Amniotic stem cell (primary cell): ENCODE measurements around the gene SHISA8.

ENCODE experiments used
- DNase-seq: peaks from one replicate; lab custom pipeline; 2025; lab: John Stamatoyannopoulos, UW

SHISA8 gene

DNA sequence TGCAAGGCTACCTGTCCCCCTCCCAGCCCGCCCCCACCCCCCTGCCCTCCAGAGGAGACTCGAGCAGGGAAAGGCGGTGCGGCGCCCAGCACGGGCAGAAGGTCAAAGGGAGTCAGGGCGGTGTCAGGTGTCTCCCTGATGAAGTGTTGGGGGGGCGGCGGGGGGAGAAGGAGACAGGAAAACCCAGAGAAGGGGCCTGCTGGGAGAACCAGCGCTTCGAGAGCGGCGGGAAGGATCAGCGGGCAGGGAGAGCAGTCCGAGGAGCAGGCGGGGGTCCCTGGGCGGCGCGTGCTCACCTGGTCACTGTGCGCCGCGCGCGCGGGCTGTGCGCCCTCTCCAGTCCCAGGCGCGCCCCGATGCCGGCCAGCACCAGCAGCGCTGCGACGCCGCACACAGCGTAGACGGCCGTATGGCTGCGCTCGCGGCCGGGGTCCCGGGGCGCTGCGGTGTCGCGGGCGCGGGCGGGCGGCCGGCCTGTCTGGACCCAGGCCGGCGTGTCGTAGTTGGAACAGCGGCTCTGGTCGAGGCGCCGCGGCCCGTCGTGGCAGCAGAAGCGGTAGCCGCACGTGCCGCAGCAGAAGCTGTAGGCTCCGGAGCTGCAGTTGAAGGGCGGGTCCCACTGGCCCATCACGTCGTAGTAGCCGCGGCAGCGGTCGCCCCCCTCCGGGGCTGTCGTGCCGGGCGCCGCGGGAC lies 886 bp downstream of the SHISA8 start:
- no peak for DNase-seq

DNA sequence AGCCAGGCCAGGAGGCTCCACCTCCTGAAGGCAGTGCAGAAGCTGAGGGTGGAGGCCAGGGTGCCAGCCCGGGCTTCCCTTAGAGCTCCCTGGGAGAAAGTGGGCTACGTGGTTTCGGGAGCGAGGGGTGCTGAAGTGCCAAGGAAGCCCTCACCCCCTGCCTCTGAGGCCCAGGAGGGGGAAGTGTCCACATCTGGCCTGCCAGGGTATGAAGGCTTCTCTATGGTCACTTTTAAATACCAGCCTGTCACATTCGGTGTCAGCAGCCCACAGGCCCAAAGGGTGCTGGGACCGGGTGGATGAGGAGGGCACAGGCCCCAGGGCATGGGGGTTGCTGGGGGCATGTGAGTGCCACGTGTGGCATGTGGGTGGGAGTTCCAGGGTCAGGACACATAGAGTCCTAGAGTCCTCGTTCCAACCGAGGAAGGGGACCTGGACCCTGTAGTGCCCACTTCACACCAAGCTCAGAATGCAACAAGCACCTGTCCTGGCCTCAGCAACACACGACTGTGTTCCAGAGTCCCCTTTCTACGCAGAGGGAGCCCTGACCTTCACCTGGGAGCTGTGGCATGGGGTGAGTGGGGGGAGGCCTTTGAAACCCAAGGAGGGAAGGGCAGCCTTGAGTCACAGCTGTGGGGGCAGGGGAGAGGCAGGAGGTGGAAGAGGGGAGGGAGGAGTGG lies 1.7 kb downstream of the SHISA8 start:
- DNase-seq, result no peak

DNA sequence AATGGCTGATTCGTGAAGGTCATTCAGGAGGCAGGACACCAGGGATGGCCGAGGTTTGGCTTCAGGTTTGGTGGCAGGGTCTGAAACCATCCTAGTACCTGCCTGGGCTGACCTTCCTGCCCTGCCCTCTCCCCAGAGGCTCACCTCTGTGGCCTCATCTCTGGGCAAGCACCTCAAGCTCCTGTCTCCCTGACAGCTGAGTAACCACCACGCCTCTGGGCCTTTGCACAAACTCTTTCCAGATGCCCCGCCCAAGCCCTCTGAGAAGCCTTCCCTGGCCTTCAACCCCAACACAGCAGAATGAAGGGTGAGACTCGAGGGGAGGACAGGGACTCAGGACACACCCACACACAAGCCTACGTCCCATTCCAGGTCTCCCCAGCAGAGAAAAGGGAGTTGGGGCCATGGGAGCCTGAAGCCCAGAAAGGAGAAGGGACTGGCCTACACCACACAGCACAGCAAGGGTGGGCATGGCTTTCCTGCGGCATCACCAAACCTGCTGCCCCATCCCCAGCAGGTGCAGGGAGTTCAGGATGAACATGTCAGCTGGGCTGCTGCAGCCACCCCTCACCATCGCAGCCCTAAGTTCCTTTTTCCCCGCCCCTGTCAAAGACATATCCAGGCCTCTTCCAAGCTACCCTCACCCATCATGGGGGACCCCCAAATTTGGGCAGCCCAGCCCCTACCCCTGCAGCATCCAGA lies 2.4 kb downstream of the SHISA8 start:
- DNase-seq, result no peak

DNA sequence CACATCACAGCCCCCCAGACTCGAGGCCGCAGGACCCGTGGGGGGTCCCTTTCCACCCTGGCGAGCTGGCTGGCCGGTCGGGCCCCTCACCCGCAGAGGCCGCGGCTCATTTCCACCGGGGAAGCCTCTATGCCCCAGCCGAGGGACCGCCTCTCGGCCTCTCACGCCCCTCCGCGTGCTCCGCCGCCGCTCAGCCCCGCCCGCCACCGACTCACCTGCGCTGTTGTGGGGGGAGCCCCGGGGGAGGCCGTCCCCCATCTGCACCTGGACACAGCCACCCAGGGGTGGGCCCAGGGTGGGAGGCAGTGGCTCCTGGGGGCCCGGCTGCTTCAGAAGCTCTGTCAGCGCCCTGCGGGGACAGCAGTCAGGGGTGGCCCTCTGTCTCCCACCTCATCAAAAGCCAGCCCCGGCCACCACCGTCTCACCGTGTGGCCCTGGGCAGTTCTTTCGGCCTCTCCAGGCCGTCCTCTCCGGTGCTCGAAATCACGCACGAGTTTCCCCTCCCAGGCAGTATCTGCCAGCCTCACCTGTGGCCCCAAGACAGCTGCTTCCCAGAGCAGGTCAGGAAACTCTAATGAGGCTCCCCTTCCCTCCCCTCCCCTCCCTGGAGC lies 3.8 kb downstream of the SHISA8 start:
- DNase-seq, result no peak

DNA sequence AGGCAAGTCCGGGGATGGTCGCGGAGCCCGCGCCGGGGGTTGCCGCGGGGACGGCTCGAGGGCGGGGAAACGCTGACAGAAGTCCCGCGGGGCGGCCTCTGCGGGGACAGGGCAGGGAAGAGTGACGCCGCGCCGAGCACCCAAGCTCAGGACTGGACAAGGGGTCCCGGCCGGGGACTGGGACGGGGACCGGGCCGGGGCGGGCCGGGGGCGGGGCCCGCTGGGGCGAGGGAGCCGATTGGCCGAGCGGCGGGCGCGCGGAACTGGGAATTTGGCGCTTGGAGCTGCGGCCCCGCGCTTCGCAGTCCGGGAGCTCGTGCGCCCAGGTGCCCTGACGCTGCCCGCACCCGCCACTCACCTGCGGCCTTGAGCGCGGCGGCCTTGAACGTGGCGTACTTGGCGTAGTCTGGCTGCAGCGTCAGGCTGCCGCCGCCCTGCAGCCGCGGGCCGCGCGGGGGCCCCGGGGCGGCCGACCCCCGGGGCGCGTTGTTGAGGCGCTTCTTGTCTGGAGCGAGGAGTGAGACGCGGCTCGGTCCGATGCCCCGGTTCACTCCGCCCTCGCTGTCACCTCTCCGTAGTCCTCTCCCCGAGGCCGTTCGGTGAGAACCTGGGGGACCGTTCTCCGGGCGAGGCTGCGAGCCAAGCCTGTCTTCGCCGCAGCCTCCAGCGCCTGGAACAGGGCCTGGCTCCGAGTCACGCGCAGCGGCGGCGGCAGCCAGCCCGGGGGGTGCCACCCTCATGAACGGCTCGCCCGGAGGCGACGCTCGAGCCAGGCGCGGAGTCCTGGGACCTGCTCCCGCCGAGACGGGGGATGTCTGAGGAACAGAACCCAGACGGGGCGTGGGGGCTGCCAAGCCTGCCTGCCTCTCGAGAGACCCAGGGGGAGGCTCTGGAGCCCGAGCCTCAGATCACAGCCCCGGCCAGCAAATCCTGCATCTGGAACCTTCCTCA lies 4.5 kb downstream of the SHISA8 start:
- DNase-seq, result no peak

DNA sequence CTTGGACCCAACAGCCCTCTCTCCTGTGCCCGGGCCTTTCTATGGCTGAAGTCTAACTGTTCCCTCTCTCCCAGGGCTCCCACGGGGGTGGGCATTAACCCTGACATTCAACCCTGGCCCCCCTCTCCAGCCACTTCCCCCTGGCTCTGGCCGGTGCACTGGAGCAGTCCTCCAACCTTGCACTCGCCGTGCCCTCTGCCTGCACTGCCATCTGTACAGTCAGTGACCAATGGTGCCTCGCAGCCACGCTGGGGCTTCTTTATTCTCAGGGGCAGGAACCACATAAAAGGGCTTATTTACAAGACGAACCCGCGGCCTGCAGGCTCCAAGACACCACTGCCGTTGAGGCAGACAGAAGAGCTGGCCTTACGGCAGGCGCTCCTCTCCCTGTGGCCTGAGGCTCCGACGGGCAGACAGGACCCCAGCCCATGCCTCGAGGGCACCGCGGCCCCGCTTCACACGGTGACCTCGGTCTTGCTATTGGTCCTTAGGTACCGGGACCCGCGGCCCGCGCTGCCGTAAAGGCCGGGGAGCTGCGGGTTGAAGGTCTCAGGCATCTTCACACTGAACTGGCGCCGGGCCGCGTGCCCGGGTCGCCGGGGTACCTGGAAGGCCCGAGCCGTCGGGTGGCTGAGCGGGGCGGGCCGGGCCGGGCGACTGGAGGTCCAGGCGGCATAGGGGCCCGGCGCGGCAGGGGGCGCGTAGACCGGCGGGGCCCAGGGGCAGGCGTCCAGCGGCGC lies 5.4 kb downstream of the SHISA8 start:
- no peak for DNase-seq

DNA sequence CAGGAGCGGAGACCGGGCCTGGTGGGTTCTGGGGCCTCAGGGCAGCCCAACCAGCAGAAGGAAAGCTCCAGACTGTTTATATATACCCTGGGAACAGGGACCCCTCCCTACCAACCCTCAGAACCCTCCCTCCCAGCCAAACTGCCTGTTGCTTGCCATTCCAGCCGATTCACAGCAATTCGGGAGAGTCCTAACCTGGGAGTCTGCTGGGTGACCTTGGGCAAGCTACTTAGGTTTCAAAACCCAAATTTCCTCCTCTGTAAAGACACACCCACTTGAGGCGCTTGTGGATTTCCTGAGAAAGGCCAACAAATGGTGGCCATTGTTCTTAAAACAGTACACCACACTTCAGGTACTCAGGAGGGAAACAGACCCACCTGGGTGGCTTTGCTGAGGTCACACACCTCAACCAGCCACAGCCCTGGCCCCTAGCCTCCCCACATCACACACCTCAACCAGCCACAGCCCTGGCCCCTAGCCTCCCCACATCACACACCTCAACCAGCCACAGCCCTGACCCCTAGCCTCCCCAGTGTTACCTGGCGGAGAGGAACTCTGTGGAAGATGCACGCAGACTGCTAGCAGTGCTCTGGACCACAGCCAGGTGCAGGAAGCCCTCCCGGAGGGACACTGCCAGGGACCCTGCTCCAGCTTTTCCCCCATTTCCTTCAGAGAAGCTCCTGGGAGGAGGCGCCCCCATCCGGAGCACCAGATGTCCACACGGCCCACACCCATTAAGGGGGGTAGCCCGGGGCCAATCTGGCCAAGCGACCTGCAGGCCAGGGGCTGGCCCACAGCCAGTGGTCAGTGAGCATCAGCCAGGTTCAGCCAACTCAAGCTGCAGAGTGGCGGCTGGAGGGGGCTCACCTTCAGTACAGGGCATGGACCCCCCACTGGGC lies 6.2 kb downstream of the SHISA8 start:
- DNase-seq, result no peak

DNA sequence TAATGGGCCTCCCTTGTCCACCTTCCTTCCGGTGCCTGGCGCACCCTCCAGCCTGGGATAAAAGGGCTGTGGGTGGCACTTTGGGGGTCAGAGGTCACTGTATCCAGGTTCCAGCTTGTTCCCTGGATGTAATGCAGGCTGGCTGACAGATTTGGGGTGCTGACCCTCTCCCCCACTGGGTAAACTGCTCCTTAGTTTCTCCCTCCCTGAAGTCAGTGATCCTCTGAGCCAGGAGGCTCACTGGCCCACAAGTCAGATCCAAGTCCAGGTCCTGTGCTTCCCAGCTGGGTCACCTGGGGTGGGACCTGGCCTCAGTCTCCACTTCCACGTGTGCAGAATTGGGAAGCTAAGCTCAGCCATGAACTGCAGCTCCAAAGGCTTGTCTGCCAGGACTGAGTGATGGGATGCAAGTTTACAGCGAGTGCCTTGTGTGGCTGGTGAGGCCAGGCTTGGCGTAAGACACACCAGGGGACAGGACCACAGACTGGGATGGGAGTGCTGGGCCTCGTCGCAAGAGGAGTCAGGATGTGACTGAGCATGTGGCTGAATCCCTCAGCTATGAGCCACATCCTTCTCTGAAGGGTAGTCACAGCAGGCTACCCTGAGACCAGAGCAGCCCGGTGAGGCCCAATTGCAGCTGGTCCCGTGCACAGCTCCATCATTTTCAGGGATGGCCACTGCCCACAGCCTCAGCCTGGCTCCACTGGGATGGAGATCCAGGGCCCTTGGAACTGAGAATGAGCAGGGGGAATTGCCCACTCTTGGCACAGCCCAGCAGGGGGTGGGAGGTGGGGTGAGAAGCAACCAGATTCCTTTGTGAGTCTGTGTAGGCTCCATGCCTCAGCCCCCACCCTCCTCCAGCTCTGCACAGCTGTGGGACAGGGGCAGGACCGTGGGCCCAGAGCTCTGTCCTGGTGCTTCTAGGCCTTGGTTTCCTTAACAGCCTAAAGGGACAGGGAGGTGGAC lies 7.2 kb downstream of the SHISA8 start:
- no peak for DNase-seq

DNA sequence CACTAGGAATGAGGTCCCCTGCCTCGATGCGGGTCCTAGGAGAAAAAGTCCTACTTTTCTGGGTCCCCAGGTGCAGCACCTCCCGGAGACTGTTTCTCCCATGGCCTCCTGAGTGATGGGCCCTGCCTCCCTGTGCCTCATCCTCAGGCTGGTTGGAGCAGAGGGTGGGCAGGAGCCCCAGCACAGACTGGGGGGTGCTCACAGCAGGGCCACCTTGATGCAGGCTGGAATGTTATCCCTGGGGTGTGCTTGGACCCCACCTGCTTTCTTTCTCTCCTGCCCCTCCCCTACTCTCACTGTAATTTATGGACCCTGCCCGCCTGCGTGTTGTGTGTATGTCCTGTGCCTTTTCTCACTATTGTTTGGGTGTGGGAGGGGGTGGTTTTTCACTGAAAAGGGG lies 8.1 kb downstream of the SHISA8 start:
- no peak for DNase-seq

DNA sequence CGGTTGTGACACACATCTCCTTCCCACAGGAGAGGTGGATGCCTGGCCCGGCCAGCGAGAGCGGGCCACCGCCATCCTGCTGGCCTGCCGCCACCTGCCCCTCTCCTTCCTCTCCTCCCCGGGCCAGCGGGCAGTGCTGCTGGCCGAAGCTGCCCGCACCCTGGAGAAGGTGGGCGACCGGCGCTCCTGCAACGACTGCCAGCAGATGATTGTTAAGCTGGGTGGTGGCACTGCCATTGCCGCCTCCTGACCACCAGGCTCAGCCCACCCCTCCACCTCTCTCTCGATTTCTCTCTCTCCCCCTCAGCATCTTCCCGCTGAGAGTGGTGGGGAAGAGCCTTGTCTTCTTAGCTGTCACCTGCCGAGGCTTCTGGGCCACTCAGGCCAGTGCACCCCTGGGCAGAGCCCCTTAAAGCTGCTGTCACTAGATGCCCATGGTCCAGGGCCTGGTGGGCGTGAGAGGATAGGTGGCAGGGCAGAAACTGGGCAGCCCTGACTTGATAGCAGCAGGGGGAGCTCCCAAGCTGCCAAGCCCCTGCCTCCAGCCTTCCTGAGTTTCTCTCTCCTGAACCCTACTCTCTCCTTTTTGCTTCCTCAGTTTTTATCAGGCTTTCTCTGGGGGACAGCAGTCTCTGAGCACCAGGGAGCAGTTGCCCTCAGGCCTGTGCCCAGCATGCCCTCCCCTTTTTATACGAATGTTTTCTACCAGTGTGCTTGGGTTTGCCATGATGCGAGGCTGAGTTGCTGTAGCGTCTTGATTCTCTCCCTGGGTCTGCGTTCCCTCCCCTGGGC lies 9.3 kb downstream of the SHISA8 start:
- DNase-seq, result no peak

DNA sequence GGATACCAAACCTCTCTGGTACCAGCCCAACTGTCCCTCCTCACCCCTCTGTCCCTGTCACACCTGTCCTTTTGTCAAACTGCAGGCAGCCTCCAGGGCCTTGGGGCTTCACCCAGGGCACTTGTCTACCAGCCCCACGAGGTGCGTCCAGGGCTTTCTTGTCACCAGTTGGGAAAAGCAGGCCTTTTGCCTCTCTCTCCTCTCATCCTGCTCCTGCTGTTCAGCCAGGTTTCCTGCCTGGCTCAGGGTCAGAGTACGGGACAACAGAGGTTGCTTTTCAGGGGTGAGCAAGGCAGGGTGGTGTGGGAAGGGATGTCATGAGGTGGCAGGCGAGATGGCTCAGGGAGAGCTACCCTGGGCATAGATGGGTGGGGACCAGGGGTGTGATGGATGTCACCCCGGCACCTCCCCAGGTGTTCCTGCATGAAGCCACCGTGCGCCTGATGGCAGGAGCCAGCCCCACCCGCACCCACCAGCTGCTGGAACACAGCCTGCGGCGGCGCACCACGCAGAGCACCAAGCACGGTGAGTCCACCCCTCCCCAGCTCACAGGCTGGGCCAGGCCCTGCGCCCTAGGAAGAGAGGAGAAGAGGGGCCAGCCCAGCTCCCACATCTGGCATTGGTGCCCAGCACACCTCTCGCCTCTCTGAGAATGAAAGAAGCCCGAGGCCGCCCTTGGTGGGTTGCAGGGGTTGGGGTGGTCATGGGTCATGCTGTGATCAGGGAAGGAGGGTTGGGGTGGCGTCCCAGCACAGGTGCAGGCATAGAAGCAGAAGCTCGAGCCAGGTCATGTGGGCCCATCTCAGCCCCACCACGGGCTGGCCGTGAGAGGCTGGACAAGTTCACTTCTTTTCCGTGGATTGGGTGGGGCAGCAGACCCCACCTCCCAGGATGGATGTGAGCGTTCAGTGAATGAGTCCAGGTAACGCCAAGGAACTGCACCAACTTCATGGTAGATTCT lies 10.1 kb downstream of the SHISA8 start:
- DNase-seq, result no peak

DNA sequence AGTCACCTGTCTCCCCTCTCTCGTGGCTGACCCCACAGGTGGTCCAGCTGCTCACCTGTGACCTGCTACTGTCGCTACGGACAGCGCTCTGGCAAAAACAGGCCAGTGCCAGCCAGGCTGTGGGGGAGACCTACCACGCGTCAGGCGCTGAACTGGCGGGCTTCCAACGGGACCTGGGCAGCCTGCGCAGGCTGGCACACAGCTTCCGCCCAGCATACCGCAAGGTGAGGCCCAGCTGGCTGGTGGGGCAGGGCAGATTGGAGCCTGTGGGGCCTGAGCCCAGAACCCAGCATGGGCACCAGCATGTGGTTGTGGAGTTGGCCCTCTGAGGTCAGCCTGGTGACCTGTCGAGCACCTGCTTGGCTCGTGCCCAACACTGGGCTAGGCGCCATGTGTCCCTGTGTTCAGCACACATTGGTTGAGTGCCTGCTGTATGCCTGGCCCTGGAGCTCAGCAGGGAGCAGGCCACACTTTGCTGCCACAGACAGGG lies 11.9 kb downstream of the SHISA8 start:
- DNase-seq, result no peak

DNA sequence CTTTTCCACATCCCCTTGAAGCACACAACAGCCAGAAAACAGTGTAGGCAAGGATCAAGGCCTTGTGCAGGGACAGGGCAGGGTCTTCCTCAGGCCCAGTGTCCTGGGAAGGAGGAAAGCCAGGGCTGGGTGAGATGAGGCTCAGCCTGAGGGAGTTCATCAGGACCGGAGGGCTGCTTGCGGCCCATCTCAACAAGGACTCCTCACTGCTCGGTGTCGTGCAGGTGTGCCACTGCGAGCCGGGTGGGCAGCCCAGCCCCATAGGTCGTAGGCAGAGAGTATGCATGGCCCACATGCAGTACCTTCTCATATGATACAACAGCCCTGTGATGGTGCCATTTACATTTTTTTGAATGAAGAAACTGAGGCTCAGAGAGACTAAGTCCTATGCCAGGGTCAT lies 12.9 kb downstream of the SHISA8 start:
- no peak for DNase-seq

DNA sequence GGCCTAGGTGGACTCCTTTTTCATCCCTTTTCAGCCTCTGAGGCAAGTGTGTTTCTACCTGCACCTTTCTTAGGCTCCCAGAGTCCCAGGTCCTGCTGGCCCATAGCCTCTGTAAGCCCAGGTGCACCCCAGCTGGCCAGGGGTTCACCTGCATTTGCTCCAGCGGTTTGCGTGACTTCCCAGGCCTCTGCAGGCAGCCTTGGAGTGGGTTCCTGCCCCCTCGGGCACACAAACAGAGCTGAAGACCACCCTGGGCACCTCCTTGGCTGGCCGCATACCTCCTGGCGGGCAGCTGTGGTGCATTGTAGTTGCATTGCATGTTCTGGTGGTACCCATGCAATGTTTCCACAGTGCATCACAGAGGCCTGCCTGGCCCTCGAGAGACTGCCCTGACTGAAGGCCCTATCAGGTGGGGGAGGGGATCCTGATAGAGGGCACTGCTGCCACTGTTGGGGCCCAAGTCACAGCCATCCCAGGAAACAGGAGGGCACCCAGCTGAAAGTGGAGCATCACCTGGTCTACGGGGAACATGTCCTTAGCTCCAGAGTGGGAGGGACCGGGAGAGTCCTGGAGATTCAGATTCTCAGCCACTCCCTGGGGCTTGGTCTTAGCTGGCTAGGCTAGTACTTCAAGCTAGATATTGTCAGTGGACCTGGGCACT lies 14.1 kb downstream of the SHISA8 start:
- DNase-seq, result no peak

DNA sequence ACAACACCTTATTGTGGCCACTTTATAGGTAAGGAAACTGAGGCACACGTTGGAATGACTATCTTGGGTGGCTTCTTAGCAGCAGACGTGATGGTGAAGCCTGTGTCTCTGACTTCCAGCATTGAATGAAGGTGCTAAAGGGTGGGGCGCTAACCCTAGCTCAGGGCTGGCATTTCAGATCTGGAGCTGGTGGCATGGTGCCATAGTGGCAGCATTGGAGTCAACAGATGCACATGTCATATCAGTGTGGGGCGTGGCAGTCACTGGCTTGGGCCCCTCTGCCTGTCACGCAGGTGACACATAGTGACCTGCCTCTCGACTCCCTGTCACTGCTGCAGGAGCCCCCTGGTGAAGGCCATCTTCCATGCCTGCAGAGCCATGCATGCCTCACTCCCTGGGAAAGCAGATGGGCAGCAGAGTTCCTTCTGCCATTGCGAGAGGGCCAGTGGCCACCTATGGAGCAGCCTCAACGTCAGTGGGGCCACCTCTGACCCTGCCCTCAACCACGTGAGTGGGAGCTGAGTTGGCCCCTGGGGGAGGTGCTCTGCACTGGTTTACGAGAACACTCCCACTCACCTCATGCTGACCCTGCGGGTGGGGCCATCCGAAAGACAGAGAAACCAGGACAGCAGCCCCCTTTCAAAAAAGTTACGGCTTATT lies 14.8 kb downstream of the SHISA8 start:
- DNase-seq, result no peak

DNA sequence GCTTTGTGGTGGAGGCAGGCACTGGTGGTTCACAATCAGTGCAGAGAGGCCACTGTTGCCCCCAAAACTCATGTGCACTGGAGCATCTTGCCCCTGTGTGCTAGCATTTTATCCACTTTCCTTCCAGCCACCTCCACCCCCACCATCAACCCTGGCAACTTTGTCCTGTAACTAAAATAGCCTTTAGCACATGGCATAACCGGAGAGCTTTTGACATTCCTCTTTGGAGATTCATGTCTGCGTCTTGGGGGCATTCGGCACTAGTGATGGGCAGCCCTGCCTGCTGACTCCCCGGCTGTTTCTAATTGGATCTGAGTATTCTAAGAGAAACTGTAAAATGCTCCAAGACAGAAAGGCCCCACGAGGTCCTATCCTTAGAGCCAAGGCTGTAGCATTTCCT lies 15.8 kb downstream of the SHISA8 start:
- no peak for DNase-seq
